Thoracic aorta (tissue), 2 donors: ENCODE data around the gene USP48. TPM values are rescaled to one million over a fixed set of nuclear protein-coding genes. Genes with fewer than 3 reads are reported as not detected.

Source experiments
- ATAC-seq: fragments of 150-250 bp; one replicate; pipeline ENCODE4 v1.8.0; 2017; ENCODE audit warnings: low read depth; ENCODE audit not compliant: insufficient number of reproducible peaks, low FRiP score
- DNase-seq: peaks from one replicate; pipeline ENCODE4 v3.0.0-alpha.2; 2020; ENCODE audit warnings: low spot score
- H3K27ac ChIP-seq, 2 donors: fragments of 200-600 bp; sonication (generic); 1 replicate in 1 of 2; 2 replicates in 1 of 2; pipeline ENCODE4 v1.5.1; 2016; ENCODE audit warnings: mild to moderate bottlenecking in 2 of 2, moderate library complexity in 2 of 2
- H3K27me3 ChIP-seq: fragments of 200-600 bp; sonication (generic); replicated peaks from 2 replicates; pipeline ENCODE4 v1.6.0; 2016; ENCODE audit warnings: mild to moderate bottlenecking; ENCODE audit not compliant: insufficient read depth
- H3K36me3 ChIP-seq: fragments of 200-600 bp; sonication (generic); one replicate; pipeline ENCODE4 v1.5.1; 2016
- H3K4me1 ChIP-seq, 2 donors: fragments of 200-600 bp; sonication (generic); 1 replicate in 1 of 2; 2 replicates in 1 of 2; pipeline versions ENCODE4 v1.5.1 to v1.6.0; 2016; ENCODE audit warnings: low read depth in 2 of 2, mild to moderate bottlenecking in 1 of 2; ENCODE audit not compliant: control insufficient read depth in 1 of 2
- H3K4me3 ChIP-seq: fragments of 200-600 bp; sonication (generic); 2 replicates; pipeline ENCODE4 v1.5.1; 2016; ENCODE audit warnings: mild to moderate bottlenecking
- H3K9me3 ChIP-seq: fragments of 200-600 bp; sonication (generic); 2 replicates; pipeline ENCODE4 v1.5.1; 2016
- total RNA-seq, 2 donors: library from RNA; depleted of rRNA; stranded (reverse); fragments of >200 nt; gene quantifications; one replicate each; pipeline versions ENCODE4 v1.1.0 to v1.2.3, GENCODE V29; 2016
- TF ChIP-seq, protein P1 (sequence below): fragments of 200-600 bp; sonication (generic); IDR thresholded peaks from one replicate; pipeline ENCODE4 v1.5.1; 2019; ENCODE audit warnings: antibody characterized with exemption

The USP48 gene
- total RNA-seq, 2 donors from 2014 or later = 48.9 to 77.5 TPM

DNA sequence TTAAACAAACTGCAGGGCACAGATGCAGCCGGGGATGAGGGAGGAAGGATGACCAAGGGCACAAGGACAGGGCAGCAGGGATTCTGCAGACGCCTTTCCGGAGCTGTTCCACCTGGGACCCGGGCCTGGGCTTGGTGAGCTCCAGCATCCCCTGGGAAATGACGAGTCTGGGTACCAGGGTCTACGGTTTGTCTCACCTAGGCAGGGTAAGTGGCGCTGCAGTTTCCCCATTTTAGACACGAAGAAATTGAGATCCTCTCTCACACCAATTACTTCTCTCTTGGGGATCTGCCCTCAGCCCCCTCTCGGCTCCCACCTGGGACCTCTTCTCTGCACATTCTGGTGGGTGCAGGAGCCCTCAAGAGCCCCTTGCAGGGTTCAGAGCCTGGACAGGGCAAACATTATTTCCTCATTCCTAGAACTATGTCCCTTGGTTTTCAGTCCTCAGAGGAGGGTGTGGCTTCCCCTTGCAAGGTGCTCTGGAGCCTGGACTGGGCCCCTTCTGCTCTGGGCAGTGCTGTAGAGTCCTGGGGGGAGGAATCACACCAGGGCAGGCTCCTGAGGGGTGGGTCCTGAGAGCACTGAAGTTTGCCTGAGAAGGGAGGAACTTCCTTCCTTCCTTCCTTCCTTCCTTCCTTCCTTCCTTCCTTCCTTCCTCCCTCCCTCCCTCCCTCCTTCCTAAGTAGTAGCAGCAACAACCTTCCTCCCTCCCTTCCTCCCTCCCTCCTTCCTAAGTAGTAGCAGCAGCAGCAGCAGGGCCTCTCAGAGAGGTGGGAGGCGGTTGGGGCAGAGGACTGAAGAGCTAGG lies 129.8 kb downstream of the USP48 start:
- H3K4me1 ChIP-seq = peaks cover 4 to 8% of the 10 kb centered on the region in 2 donors
- H3K36me3 ChIP-seq = no peaks in the 10 kb centered on the region
- DNase-seq = no peak
- TF ChIP-seq, protein P1, sequence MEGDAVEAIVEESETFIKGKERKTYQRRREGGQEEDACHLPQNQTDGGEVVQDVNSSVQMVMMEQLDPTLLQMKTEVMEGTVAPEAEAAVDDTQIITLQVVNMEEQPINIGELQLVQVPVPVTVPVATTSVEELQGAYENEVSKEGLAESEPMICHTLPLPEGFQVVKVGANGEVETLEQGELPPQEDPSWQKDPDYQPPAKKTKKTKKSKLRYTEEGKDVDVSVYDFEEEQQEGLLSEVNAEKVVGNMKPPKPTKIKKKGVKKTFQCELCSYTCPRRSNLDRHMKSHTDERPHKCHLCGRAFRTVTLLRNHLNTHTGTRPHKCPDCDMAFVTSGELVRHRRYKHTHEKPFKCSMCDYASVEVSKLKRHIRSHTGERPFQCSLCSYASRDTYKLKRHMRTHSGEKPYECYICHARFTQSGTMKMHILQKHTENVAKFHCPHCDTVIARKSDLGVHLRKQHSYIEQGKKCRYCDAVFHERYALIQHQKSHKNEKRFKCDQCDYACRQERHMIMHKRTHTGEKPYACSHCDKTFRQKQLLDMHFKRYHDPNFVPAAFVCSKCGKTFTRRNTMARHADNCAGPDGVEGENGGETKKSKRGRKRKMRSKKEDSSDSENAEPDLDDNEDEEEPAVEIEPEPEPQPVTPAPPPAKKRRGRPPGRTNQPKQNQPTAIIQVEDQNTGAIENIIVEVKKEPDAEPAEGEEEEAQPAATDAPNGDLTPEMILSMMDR = no peak
- ATAC-seq = no peak
- H3K27ac ChIP-seq = no peak overlapping the region
- no peaks in the 10 kb centered on the region for H3K9me3 ChIP-seq
- H3K27me3 ChIP-seq = no peaks in the 10 kb centered on the region
- no peak overlapping the region for H3K4me3 ChIP-seq

GRCh38 chr1:21652101-21652936 lies 130.6 kb downstream of the USP48 start:
- Histone ChIP-seq H3K27ac (no peak overlapping the region), H3K9me3 (no peaks in the 10 kb centered on the region), H3K36me3 (no peaks in the 10 kb centered on the region), H3K4me3 (peak overlapping the region; percentile 45), H3K4me1 (peaks cover 4 to 8% of the 10 kb centered on the region in 2 donors), H3K27me3 (no peaks in the 10 kb centered on the region)
- ATAC-seq = no peak
- DNase-seq = no peak
- TF ChIP-seq, protein P1 = no peak

- no peak for ATAC-seq
- Histone ChIP-seq H3K27me3 (no peaks in the 10 kb centered on the region), H3K4me1 (peaks cover 4 to 8% of the 10 kb centered on the region in 2 donors), H3K36me3 (no peaks in the 10 kb centered on the region), H3K4me3 (peak overlapping the region; percentile 60), H3K9me3 (no peaks in the 10 kb centered on the region), H3K27ac (no peak overlapping the region)
- no peak for DNase-seq
- TF ChIP-seq, protein P1 = no peak
Measured at GRCh38 chr1:21651214-21652042, 131.5 kb downstream of the USP48 start.

DNA sequence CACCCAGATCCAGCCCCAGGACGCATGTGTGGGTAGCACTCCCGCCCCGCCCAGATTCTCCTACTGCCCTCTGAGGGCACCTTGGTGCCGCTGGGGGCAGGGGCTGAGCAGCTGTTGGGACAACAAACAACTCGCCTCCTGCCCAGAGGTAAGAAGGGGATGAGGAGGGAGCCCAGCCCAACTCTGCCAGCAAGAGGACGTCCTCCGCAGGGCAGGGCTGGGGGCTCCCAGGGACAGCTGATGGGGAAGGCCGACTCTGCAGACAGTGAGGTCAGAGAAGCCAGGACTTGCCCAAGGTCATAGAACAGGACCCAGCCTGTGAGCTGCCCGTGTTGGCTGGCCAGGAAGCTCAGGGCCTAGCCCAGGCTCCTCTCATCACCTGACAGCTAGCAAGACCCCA lies 132.5 kb downstream of the USP48 start:
- TF ChIP-seq, protein P1 = no peak
- ATAC-seq (no peak), DNase-seq (no peak)
- Histone ChIP-seq H3K27ac (no peak overlapping the region), H3K36me3 (no peaks in the 10 kb centered on the region), H3K4me3 (no peak overlapping the region), H3K9me3 (no peaks in the 10 kb centered on the region), H3K4me1 (peaks cover 4 to 8% of the 10 kb centered on the region in 2 donors), H3K27me3 (no peaks in the 10 kb centered on the region)
